RCC 7860 (cell line): ENCODE results near the gene THSD7B.
A peak's percentile ranks its signal among the peaks of the same experiment; 100 is the strongest.

Experiments
- DNase-seq: peaks from one replicate; pipeline ENCODE4 v3.0.0-alpha.2; 2015; ENCODE audit warnings: low spot score
- FAIRE-seq: peaks from 2 replicates; lab custom pipeline; 2012; peaks lifted over from hg19 to GRCh38; lab: Jason Lieb, UNC

Gene THSD7B

DNA sequence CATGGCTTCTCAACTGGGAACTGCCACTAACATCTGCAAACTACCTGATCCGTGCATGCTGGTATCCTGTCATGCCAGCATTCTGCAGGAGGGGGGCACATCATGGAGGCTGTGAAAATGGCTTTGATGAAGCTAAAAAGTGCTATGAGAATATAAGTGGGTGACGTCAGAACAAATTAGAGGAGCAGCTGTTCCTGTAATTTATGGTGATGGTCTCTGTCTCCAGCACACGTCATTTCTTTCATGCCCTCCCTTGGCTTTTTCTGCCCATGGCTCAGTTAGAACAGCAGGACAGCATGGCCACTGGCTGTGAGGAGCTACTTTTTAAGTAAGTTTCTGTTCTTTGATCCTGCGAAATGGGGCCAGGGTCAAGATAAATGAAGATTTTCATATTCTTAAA is 466.3 kb downstream of the THSD7B start:
- DNase-seq (no peak), FAIRE-seq (no peak)

DNA sequence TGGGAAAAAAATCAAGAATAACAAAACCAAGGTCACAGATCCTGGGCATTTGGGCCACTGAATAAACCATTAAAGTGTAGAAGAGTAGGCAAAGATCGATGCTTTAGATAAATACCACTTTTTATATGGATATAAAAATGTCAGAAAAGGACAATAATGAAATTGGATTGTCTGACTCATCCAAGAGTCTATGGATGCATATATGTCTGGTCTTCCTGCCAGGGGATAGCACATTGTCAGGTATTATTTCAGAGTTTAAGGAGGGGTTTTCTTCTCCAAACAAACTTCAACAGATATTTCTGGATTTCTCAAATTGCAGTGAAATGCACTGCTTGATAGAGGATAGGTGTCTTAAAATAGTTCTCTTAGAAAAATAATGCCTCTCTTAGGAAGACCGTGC is 466.7 kb downstream of the THSD7B start:
- no peak for FAIRE-seq
- no peak for DNase-seq

DNA sequence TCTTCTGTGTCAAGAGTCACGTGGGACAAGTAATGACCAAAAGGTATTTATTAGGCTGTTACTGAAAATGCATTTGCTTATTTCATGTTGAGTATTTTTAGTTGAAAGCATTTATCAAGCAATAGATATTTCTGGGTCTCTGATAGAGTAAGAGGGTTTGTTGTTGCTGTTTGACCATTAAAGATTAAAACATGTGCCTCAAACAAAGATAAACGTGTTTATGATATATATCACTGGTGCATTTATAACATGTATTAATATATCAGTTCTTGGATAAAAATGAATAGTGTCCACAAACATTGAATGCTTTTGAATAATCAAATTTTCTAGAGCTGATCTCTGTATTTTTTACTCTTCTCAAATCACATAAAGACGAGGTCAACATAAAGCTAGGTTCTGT is 467.7 kb downstream of the THSD7B start:
- DNase-seq (no peak), FAIRE-seq (no peak)

DNA sequence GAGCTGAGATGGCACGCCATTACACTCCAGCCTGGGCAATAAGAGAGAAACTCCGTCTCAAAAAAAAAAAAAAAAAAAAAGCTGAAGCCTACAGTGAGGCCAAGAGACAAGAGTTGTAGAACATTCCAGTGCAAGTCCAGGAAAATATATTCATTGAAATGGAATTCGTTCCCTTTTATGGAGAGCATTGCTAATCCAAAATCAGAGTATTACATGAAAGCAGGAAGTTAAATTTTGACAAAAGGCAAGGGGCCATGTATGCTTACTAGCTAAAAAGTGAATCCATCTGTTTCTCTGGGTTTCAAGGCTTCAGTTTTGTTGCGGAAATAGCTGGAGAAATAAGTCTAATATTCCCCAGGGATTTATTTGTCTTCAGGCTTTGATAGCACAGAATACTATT is 471.7 kb downstream of the THSD7B start:
- DNase-seq (peak; percentile 25), FAIRE-seq (no peak)

DNA sequence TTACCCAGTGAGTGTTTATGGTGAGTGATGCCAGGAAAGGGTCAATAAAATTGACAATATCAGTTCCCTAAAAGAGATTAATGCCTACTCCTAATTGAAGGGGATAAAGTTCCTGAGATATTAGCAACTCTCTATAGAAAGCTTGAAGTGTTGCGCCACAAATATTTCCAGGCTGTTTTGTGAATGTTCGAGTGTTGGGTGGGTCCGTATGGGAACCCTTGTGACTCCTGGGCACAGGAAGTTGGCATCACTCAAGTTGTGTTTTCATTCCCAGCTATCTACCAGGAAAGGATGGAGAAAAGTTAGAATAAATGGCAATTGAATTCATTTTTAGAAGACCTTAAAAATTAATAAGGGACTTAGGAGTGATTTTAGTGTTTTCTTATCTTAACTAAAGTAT is 472.7 kb downstream of the THSD7B start:
- DNase-seq (no peak), FAIRE-seq (no peak)

DNA sequence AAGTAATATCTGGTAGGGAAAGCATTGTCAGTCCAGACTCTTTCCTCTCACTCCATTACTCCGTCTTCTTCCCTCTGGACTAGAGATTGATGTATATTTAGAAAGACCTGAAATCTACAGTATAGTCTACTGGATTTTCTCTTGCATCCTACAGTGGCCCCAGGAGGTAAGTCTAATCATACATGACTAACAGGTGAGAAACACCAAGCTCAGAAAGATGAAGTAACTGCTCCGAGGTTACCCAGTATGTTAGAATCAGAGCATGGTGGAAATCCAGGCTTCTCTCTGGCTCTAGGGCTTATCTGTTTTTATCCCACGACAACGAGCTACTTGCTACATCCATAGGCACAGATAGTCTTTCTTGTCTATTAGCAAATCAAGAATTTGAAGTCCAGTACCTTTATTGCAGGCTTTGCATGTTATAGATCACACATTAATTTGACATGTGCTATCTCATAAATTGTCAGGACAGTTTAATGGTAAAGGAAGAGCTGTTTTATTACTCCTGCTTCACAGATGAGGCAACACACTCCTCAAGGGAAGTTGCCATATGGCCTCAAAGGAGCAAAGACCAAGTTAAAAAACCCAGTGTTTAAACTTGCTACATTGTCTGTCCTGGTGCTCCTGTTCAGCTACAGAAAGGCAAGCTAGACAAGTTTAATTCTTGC is 484.3 kb downstream of the THSD7B start:
- no peak for DNase-seq
- no peak for FAIRE-seq

DNA sequence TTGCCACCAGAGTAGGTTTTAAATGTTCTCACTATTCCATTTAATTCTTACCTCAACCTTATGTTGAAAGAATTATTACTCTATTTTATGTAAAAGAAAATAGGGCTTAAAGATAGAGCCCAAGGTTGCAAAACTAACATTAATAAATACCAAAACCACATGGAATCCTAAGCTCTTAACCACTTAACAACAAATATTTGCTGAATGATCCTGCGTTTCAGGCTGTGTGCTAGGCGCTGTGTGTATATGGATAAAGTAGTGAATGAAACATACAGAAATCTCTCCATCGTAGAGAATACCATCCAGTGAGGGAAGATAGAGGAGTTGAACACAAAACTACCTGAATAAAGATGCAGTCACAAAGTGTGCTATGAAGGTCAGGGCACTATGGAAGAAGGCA is 485.1 kb downstream of the THSD7B start:
- FAIRE-seq (no peak), DNase-seq (no peak)

DNA sequence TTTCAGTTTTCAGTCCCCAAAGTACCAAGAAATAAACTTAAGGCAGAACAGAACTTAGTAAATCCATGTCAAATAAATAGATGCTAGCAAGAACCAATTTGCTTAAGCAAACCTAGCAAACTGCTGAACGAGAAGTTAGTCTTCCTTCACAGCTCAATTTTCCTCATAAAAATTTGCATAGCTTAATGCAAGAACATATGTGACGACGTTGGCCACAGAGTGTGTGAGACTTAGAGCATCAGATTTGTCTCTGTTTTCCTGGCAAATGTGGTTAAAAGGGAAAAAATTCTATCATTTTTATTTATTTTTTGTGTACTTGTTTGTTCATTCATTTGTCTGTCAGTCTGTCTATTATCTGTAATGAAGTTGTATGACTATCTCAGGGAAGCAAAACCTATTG is 485.7 kb downstream of the THSD7B start:
- FAIRE-seq (no peak), DNase-seq (no peak)

DNA sequence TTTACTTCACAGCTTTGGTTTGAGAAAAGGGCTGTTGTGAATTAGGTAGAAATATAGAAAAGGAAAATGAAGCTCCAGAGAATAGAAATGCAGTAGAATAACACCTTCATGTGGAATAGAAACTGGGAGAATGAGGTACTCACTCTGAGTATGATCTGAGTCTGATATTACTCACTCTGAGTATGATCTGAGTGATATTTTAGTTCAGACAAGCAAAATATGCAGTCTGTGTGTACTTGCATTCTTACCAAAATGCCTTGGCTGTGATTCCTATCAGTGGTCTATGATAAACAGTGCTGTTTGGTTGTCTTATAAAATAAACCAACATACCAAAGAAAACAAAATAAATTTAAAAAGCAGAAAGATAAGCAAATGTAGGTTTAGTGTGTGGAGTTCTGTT is 487.6 kb downstream of the THSD7B start:
- FAIRE-seq (peak; percentile 45), DNase-seq (peak; percentile 31)

DNA sequence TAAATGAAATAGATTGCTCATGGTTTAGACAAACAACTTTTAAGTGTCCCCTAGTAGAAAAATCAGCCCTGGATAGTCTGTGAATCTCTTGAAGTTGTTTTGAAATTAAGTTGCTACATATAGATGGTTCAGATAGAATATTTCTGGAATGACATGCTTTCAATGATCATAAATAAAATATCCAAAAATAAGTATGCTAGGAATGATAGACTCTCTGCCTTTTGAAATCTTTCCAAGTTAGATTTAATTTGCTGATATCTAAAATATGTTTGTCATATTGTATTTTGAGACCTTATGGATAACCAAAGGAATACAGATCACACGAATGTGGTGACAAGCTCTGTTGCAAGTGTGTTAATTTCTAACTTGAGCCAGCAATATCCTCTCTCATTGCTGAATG is 488.7 kb downstream of the THSD7B start:
- DNase-seq: no peak
- FAIRE-seq: peak; percentile 59

DNA sequence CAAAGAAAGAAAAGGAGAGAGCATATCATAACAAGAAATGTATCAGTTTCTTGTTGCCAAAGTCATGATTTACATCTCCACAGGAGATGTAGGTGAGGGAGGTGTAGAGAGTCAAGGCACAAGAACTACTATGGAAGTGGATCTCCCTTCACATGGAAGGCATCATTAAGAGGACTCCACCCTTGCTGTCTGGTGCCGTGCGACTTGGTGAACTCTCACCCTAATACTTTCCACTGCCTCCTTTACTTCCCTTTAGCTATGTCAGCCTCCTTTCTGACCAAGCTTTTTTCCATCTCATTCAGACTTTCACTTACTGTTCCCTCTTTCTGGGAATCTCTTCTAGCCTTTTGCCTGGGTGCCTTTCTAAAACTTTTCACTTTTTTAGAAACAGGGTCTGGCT is 490.0 kb downstream of the THSD7B start:
- FAIRE-seq: no peak
- DNase-seq: no peak

DNA sequence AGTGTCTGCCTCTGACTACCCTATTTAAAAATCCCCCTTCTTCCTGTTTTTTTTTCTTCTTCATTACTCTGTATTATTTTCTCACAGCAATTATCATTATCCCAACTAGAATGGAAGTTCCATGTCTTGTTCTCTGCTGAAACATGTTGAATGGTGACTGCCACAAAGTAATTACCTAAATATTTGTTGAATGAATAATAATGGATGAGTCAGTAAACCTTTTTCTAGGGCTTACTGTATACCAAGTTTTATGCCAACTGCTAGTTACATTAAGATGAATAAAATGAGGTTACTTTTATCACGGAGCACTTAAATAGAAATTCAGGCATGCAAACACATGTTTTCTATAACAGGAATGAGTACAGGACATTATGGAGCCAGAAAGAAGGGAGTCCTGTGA is 490.6 kb downstream of the THSD7B start:
- FAIRE-seq: peak; percentile 58
- DNase-seq: peak; percentile 51

DNA sequence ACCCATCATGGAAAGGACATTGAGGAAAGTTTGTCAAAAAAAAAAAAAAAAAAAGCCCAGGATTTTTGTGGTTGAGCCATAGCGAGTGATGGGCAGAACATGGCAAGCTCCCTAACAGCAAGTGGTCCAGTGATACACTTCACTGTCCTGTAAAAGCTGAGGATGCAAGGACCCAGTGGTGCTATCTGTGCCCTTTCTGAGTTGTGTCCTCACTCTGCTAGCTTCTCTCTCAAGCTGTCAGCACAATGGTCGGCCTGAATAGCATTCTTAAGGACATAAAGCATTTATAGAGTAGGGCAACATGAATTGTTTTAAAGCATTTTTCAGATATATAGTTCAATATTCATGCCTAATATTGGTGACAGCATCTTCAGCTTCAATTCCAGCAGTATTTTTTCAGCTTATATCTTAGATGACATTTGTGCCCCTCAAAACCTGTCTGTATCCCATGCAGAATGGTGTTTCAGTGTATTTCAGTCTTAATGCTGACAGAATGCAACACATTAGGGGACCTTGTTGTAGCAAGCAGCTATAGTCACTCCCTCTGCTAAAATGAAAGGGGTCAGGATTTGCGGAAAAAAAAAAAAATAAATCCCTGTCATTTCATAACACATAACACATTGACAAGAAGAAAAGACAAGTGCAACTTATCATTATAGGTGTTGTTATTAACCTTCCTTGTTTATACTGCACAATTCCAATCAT is 496.7 kb downstream of the THSD7B start:
- no peak for FAIRE-seq
- no peak for DNase-seq

DNA sequence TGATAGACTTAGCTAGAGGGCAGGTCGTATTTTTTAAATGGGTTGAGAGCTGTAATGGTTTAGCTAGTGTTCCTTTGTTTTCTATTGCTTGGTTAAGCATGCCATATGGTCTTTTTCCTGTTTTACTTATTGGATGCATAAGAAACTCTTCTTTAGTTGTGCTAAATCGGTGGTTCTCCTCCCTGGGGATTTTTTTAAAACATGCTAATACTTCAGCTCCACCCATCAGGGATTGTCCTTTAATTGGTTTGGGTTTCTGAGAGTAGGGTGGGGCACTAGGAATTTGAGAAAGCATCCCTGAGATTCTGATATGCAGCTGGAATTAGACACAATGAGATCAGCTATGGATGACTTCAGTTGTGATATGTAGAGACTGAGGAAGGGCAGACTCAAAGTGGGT is 497.2 kb downstream of the THSD7B start:
- no peak for DNase-seq
- no peak for FAIRE-seq

DNA sequence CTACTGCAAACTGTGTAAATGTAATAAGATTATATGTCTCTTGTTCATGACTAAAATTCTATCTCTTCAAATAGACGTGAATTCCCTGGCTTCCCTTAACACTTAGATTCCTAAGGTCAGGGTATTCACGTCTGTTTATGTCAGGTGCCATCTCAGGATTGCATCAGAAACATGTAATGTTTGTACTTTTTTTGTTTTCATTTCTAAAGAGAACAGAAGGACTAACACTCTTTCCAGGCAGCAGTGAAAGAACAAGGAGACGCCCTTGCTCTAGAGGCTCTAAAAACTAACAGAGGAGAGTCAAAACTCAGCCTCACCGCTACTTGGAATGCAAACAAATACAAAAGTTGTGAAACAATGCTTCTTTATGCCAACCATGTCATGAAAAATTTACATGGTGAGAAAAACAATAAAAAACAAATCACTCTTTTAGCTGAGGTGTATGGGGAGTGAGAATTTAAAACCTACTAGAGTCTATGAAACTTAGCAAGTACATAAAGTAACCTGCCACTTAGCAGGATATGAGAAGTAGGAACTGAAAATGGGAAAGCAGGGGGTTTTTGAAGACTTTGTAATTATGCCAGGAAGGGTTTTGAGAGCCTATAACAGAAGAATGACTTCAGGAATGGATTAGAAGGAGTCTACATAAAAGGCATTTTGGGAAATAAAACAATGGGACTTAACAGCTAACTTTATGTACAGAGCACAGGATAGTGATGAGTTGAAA is 522.7 kb downstream of the THSD7B start:
- FAIRE-seq: no peak

DNA sequence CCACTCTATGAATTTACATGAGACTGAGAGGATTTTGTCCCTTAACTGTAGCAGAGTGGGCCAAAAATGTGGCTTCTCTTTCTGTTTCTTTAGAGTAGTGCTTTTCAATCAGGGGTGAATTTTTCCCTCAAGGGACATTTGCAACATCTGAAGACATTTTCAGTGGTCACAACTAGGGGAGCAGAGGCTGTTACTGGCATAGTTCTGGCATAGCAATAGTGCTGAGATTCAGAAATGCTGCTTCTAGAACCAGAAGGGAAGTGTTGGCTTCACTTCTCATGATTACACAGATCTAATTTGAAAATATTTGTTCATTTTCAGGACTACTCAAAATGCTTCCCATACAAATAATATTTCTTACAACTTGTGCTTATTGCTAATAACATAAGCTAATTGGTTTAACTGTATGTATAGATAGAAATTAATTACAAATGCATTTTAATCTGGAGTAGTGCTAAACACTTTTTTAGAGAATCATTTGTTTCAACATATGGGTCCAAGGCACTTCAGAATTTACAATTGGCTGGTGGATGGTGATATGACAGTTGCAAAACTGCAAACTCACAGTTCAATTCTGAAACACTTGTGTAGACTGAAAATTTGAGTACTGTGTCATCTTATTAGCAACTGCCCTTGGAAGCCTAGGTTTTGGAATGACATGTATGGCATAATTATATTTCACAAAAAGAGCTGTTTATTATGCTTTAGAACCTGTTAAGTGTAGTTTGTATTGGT is 526.7 kb downstream of the THSD7B start:
- DNase-seq: no peak
- no peak for FAIRE-seq

More for the DNA sequence above, 522.7 kb downstream of the THSD7B start:
- DNase-seq: no peak

DNA sequence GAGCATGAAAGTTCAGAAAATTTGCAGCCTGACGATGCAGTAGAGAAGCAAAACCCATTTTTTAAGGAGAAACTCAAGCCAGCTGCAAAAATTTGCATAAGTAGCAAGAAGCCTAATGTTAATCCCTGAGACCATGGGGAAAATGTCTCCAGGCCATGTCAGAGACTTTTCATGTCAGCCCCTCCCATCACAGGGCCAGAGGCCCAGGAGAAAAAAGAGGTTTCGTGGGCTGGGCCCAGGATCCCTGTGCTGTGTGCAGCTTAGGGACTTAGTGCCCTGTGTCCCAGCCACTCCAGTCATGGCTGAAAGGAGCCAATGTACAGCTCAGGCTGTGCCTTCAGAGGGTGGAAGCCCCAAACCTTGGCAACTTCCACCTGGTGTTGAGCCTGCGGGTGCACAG is 533.0 kb downstream of the THSD7B start:
- FAIRE-seq: no peak
- no peak for DNase-seq

DNA sequence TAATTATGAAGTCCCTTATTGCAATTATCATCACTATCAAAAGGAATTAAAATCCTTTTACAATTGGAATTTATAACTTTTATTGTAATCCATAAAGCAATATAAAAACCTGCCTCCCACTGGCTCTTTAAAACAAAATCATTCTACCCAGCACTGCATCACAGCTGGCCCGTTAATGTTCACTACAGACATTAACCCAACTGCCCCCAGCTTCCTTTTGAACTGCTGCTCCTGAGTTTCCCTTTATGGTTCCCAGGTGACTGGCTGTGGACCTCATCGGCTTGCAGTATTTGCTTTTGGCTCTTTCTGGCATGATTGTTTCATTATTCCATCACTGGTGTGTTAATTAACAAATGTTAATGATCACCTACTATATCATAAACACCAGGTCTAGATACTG is 535.6 kb downstream of the THSD7B start:
- no peak for DNase-seq
- no peak for FAIRE-seq

DNA sequence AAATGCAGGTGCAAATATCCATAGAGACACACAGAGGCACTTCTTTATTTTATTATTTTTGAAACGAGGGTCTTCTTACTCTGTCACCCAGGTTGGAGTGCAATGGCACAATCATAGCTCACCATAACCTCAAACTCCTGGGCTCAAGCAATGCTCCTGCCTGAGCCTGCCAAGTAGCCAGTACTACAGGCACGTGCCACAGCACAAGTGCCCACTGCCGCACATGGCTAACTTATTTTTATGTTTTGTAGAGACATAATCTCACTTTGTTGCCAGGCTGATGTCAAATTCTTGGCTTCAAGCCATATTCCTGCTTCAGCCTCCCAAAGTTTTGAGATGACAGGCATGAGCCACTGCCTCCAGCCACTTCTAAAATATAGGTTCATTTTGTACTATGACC is 537.6 kb downstream of the THSD7B start:
- no peak for DNase-seq
- no peak for FAIRE-seq

DNA sequence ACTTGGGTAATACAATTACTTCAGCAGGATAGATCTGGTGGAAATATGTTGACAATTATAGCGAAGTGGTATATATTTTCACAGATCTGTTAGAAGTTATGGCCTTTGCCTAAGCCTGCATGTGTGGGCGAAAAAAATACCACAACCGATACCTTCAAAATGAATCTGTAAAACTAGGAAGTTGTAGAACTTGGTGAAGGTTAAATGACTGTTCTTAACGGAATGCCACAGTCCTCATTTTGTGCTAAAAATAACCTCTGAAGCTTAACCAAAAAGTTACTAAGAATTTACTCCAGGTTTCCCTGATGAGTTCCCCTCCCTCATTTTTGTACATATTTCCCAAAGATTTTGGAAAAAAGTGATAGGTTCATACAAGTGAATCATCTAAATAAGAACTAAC is 550.7 kb downstream of the THSD7B start:
- FAIRE-seq: no peak
- no peak for DNase-seq

DNA sequence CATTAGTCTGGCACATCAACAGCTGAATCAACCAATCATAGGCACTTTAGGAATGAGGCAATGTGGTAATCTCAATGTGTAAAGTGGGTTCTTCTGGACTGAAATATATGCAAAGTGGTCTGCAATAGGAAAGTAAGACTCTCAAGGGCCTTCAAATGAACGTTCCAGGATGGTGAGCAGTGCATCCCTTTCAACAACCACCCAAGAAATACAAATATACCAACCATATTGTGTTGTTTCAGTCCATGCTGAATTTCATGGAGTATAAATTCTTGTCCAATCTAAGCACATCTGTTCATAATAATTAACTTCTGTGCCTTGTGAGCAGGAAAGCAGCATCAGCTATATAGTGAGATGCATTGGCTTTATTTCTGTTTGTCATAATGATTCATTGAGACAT is 556.2 kb downstream of the THSD7B start:
- DNase-seq (no peak), FAIRE-seq (no peak)
